Measurements from ENCODE around the gene CELF1. TPM values are rescaled to one million over a fixed set of nuclear protein-coding genes. Genes with fewer than 3 reads are reported as not detected.

The CELF1 gene
- total and polyA plus RNA-seq, 2 donors = 35.2 to 125 TPM

GRCh38 chr11:47523490-47524225 lies 29.3 kb downstream of the CELF1 start:
- H3K27ac ChIP-seq (ENCODE audit: low read depth) = no peak overlapping the region
- DNase-seq (ENCODE audit: extremely low spot score) = no peak
- 4% methylated on average over 3 of the region's 3 CpGs for WGBS
- peaks cover 2% of the 10 kb centered on the region for H3K4me1 ChIP-seq (ENCODE audit: insufficient read depth)
- no peak overlapping the region for H3K4me3 ChIP-seq (ENCODE audit: low read depth, low read length)
- H3K36me3 ChIP-seq (ENCODE audit: insufficient read depth) = peaks cover 1% of the 10 kb centered on the region

DNA sequence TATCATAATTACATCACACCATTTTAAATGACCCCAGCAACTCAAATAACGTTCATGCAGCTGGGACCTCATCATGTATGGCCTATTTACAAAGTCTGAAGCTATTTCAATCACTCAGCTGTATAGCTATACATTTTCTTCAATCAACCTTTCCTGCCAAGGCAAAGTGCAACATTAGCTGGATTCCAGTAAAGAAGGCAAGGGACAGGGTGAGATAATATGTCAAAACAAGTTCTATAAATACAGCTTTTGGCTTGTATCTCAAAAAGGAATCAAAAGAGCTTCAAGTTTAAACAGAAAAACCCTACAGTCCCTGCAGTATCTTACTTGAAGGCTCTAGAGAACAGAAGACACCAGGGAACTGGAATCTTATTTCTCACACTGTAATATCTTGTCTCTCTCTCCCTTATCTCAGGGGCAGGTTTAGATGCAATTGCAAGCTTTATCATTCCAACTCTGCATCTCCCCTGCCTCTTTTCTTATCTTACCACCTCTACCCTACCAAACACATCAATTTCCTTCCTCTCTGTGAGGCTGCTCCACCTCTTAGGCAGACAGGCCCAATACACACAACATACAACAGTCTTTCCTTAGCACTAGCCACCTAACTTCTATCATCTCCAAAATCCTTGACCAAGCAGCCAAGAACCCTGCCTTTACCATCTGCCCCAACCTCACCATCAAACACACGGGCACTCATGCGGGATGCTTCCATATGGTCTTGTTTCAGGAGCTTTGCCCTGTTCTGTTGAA lies 34.5 kb downstream of the CELF1 start:
- H3K4me1 ChIP-seq (ENCODE audit: insufficient read depth) = no peaks in the 10 kb centered on the region
- WGBS = 56% methylated on average over 3 of the region's 3 CpGs
- no peak overlapping the region for H3K27ac ChIP-seq (ENCODE audit: low read depth)
- H3K4me3 ChIP-seq (ENCODE audit: low read depth, low read length) = no peak overlapping the region
- peaks cover 1% of the 10 kb centered on the region for H3K36me3 ChIP-seq (ENCODE audit: insufficient read depth)
- DNase-seq (ENCODE audit: extremely low spot score) = no peak

DNA sequence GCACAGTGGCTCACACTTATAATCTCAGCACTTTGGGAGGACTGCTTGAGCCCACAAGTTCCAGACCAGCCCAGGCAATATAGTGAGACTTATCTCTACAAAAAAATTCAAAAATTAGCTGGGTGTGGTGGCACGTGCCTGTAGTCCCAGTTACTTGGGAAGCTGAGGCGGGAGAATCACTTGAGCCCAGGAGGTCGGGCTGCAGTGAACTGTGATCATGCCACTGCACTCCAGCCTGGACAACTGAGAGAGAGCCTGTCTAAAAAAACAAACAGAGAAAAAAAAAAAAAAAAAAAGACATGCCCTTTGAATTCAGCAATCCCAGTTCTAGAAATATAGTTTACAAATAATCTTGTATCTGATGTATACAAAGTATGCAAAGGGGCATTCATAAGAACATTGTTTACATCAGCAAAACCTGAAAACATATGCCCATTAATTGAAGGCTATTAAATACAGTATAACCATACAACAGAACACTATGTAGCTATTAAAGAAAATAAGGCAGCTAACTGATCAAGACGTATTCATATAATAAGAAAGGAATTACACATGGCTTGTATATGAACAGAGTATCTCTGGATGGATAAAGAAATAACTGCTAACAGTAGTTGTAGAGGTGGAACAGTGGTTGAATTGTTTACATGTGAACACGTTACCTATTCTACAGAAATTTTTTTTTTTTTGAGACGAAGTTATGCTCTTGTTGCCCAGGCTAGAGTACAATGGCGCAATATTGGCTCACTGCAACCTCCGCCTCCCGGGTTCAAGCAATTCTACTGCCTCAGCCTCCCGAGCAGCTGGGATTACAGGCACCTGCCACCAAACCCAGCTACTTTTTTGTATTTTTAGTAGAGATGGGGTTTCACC lies 35.7 kb downstream of the CELF1 start:
- Histone ChIP-seq H3K27ac (ENCODE audit: low read depth) (no peak overlapping the region), H3K4me3 (ENCODE audit: low read depth, low read length) (no peak overlapping the region), H3K36me3 (ENCODE audit: insufficient read depth) (peaks cover 1% of the 10 kb centered on the region), H3K4me1 (ENCODE audit: insufficient read depth) (no peaks in the 10 kb centered on the region)
- 80% methylated on average over 10 of the region's 10 CpGs for WGBS
- DNase-seq (ENCODE audit: extremely low spot score) = no peak

- Histone ChIP-seq H3K27ac (ENCODE audit: low read depth) (no peak overlapping the region), H3K4me1 (ENCODE audit: insufficient read depth) (no peaks in the 10 kb centered on the region), H3K36me3 (ENCODE audit: insufficient read depth) (peaks cover 1% of the 10 kb centered on the region), H3K4me3 (ENCODE audit: low read depth, low read length) (no peak overlapping the region)
- DNase-seq (ENCODE audit: extremely low spot score) = no peak
- WGBS = 75% methylated on average over 3 of the region's 3 CpGs
These were observed 36.8 kb downstream of the CELF1 start for GRCh38 chr11:47516155-47516554.

DNA sequence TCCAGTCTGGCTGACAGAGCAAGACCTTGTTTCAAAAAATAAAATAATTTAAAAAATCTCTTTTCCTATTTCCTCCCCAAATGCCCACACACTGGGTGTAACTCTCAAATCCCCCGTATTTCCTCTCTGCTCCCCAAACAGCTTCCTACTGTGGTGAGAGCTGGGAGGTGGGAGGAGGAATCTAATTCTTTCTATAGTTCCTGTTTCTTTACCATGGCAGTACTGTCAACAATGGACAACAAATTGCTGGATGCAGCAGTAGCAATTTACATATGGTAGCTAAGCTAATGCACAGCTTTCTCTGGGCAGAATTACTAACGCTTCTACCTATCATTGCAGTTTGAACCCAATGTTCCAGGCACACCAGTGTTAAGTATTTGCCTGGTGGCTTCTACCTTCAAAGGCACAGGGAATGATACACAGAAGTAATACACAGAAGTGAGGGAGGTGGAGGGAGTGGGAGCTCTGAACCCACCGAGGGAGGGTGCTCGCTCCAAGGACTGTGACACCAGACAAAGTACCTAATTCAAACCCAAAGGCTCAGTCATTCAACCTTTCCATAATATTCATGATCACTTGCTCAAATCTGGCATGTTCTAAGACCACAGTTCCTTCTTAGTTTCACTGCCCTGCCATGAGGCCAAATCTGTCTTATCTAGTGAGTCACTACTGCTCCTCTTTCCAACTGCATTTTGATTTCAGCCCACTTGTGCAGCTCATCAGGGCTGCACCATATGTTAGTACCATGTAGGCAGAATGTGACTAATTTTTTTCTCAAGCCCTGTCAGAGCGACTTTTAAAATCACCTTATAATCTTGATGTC lies 37.9 kb downstream of the CELF1 start:
- Histone ChIP-seq H3K27ac (ENCODE audit: low read depth) (no peak overlapping the region), H3K4me3 (ENCODE audit: low read depth, low read length) (no peak overlapping the region), H3K36me3 (ENCODE audit: insufficient read depth) (no peaks in the 10 kb centered on the region), H3K4me1 (ENCODE audit: insufficient read depth) (no peaks in the 10 kb centered on the region)
- 65% methylated on average over 5 of the region's 5 CpGs for WGBS
- DNase-seq (ENCODE audit: extremely low spot score) = no peak

DNA sequence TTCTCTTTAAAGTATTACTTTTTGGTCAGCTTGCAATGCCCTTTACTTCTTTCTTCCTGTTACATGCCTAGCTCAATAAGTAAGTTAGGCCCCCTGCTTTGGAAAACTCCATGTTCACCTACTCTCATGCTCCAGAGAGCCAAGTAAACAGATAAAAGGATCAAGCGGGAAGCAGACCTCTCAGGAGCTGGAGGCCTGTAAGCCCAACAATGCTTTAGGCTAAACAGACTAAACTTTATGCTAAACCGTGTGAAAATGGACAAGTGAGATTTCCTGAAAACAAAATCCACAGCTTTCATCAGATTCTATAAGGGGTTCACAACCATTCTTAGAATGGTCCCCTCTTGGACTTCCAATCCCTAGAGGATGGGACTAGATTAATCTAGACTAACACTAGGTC lies 40.2 kb downstream of the CELF1 start:
- DNase-seq (ENCODE audit: extremely low spot score) = no peak
- H3K4me3 ChIP-seq (ENCODE audit: low read depth, low read length) = no peak overlapping the region
- H3K4me1 ChIP-seq (ENCODE audit: insufficient read depth) = peaks cover 2% of the 10 kb centered on the region
- no peak overlapping the region for H3K27ac ChIP-seq (ENCODE audit: low read depth)
- no peaks in the 10 kb centered on the region for H3K36me3 ChIP-seq (ENCODE audit: insufficient read depth)
- WGBS = 36% methylated on average over 2 of the region's 2 CpGs

GRCh38 chr11:47511917-47512316 lies 41.0 kb downstream of the CELF1 start:
- no peak overlapping the region for H3K27ac ChIP-seq (ENCODE audit: low read depth)
- no peak for DNase-seq (ENCODE audit: extremely low spot score)
- WGBS = 70% methylated on average over 7 of the region's 7 CpGs
- H3K4me3 ChIP-seq (ENCODE audit: low read depth, low read length) = no peak overlapping the region
- peaks cover 4% of the 10 kb centered on the region for H3K4me1 ChIP-seq (ENCODE audit: insufficient read depth)
- H3K36me3 ChIP-seq (ENCODE audit: insufficient read depth) = no peaks in the 10 kb centered on the region

GRCh38 chr11:47510209-47510608 lies 42.7 kb downstream of the CELF1 start:
- no peaks in the 10 kb centered on the region for H3K36me3 ChIP-seq (ENCODE audit: insufficient read depth)
- no peak overlapping the region for H3K27ac ChIP-seq (ENCODE audit: low read depth)
- H3K4me1 ChIP-seq (ENCODE audit: insufficient read depth) = peaks cover 4% of the 10 kb centered on the region
- 95% methylated on average over 7 of the region's 7 CpGs for WGBS
- no peak overlapping the region for H3K4me3 ChIP-seq (ENCODE audit: low read depth, low read length)
- no peak for DNase-seq (ENCODE audit: extremely low spot score)

DNA sequence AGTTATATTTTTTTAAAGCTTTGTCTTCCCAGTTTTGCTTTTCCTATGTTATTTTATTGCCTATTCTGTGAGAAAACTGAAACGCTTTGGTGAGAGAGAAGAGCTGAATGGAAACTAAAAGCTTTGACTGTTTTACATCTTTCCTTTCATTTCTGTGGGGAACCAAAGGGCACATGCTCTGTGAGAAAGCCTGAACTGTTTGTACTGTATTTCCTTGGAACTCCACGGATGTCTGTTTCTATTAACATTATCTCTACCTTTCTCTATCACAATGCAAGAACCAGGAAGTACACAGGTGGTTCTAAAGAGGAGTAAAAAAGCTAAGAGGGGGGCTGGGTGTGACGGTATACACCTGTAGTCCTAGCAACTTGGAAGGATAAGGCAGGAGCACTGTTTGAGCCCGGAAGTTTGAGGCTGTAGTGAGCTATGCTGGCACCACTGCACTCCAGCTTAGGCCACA lies 43.8 kb downstream of the CELF1 start:
- Histone ChIP-seq H3K4me1 (ENCODE audit: insufficient read depth) (peaks cover 4% of the 10 kb centered on the region), H3K27ac (ENCODE audit: low read depth) (no peak overlapping the region), H3K36me3 (ENCODE audit: insufficient read depth) (no peaks in the 10 kb centered on the region), H3K4me3 (ENCODE audit: low read depth, low read length) (no peak overlapping the region)
- DNase-seq (ENCODE audit: extremely low spot score) = no peak
- WGBS = 59% methylated on average over 4 of the region's 4 CpGs

GRCh38 chr11:47508240-47508957 lies 44.5 kb downstream of the CELF1 start:
- H3K4me1 ChIP-seq (ENCODE audit: insufficient read depth) = peaks cover 4% of the 10 kb centered on the region
- no peak overlapping the region for H3K27ac ChIP-seq (ENCODE audit: low read depth)
- DNase-seq (ENCODE audit: extremely low spot score) = no peak
- WGBS = 90% methylated on average over 8 of the region's 8 CpGs
- no peaks in the 10 kb centered on the region for H3K36me3 ChIP-seq (ENCODE audit: insufficient read depth)
- no peak overlapping the region for H3K4me3 ChIP-seq (ENCODE audit: low read depth, low read length)

GRCh38 chr11:47507563-47508239 lies 45.2 kb downstream of the CELF1 start:
- no peak for DNase-seq (ENCODE audit: extremely low spot score)
- Histone ChIP-seq H3K27ac (ENCODE audit: low read depth) (no peak overlapping the region), H3K4me1 (ENCODE audit: insufficient read depth) (peaks cover 4% of the 10 kb centered on the region), H3K36me3 (ENCODE audit: insufficient read depth) (no peaks in the 10 kb centered on the region), H3K4me3 (ENCODE audit: low read depth, low read length) (no peak overlapping the region)
- 37% methylated on average over 1 of the region's 1 CpG for WGBS

Data from urinary bladder (tissue), 4 donors.